Astrocyte of the hippocampus (primary cell): ENCODE results near the gene DEDD.

Experiments used
- DNase-seq: peaks from one replicate; pipeline ENCODE4 v3.0.0; 2011; ENCODE audit warnings: low read depth, low spot score

The DEDD gene

GRCh38 chr1:161163793-161164192 is 31.3 kb upstream of the DEDD start:
- DNase-seq: no peak

GRCh38 chr1:161162806-161163205 is 30.3 kb upstream of the DEDD start:
- DNase-seq: no peak

- DNase-seq: no peak
Observed at GRCh38 chr1:161162052-161162451, 29.6 kb upstream of the DEDD start.

GRCh38 chr1:161161652-161162051 is 29.2 kb upstream of the DEDD start:
- no peak for DNase-seq

GRCh38 chr1:161160671-161161145 is 28.2 kb upstream of the DEDD start:
- DNase-seq: no peak

GRCh38 chr1:161159913-161160243 is 27.4 kb upstream of the DEDD start:
- DNase-seq: no peak

- peak; percentile 97 for DNase-seq
Observed at GRCh38 chr1:161159087-161159912, 26.8 kb upstream of the DEDD start, which contains the start of gene USP21. USP21 (plus strand) TSS chr1:161159500; CDS start chr1:161160641, 1,141 bp downstream.

- DNase-seq: no peak
Observed at GRCh38 chr1:161158316-161159010, 26.0 kb upstream of the DEDD start.

GRCh38 chr1:161157867-161158266 is 25.4 kb upstream of the DEDD start:
- no peak for DNase-seq

GRCh38 chr1:161153682-161154337 is 21.3 kb upstream of the DEDD start, which contains the start of gene UFC1:
UFC1 (plus strand) TSS chr1:161153978; CDS start chr1:161153998, 20 bp downstream.
- DNase-seq: peak; percentile 93

- no peak for DNase-seq
Observed at GRCh38 chr1:161153176-161153575, 20.7 kb upstream of the DEDD start.

GRCh38 chr1:161145832-161146231 is 13.4 kb upstream of the DEDD start:
- DNase-seq: no peak

GRCh38 chr1:161140755-161141400 is 8.4 kb upstream of the DEDD start:
- DNase-seq: no peak

GRCh38 chr1:161139766-161140165 is 7.3 kb upstream of the DEDD start:
- DNase-seq: peak; percentile 51

- DNase-seq: no peak
Observed at GRCh38 chr1:161138431-161138830, 6.0 kb upstream of the DEDD start.

GRCh38 chr1:161137881-161138280 is 5.4 kb upstream of the DEDD start:
- DNase-seq: no peak

GRCh38 chr1:161133220-161133740 is 813 bp upstream of the DEDD start:
- no peak for DNase-seq

GRCh38 chr1:161131523-161132409 is 701 bp downstream of the DEDD start:
- no peak for DNase-seq

- no peak for DNase-seq
Observed at GRCh38 chr1:161130266-161130665, 2.2 kb downstream of the DEDD start.

GRCh38 chr1:161128591-161129420 is 3.7 kb downstream of the DEDD start:
- no peak for DNase-seq
